ENCODE data around the gene GABPA.
"Not testable (repeated sequence)": the region's sequence is repeated elsewhere in the genome, so short reads cannot be mapped to it uniquely, and the experiment has no call there.

The GABPA gene

GRCh38 chr21:25734904-25735645, at the start of gene GABPA, which contains the start of gene ATP5PF:
GABPA (plus strand) TSS chr21:25734972; CDS start chr21:25741599, 6,627 bp downstream.
ATP5PF (minus strand) TSS chr21:25734904; CDS start chr21:25729794, 5,110 bp downstream.
- H3K4me3 ChIP-seq (replicated peaks; ENCODE audit: low read depth, low read length), result peak within 1 kb of the TSS; percentile 93
- no peak for TF ChIP-seq CTCF (IDR thresholded peaks at IDR 0.05; ENCODE audit: low read depth, low read length, missing control alignments)
- DNase-seq (ENCODE audit: extremely low read depth, low read depth), result peak; percentile 95

GRCh38 chr21:25687787-25688186, 47.0 kb upstream of the GABPA start:
- no peak for DNase-seq (ENCODE audit: extremely low read depth, low read depth)
- H3K4me3 ChIP-seq (replicated peaks; ENCODE audit: low read depth, low read length), result no peak overlapping the region
- no peak for TF ChIP-seq CTCF (IDR thresholded peaks at IDR 0.05; ENCODE audit: low read depth, low read length, missing control alignments)

- no peak for TF ChIP-seq CTCF (IDR thresholded peaks at IDR 0.05; ENCODE audit: low read depth, low read length, missing control alignments)
- no peak for DNase-seq (ENCODE audit: extremely low read depth, low read depth)
- no peak overlapping the region for H3K4me3 ChIP-seq (replicated peaks; ENCODE audit: low read depth, low read length)
Observed at GRCh38 chr21:25688275-25689155, 46.3 kb upstream of the GABPA start.

- no peak overlapping the region for H3K4me3 ChIP-seq (replicated peaks; ENCODE audit: low read depth, low read length)
- no peak for TF ChIP-seq CTCF (IDR thresholded peaks at IDR 0.05; ENCODE audit: low read depth, low read length, missing control alignments)
- no peak for DNase-seq (ENCODE audit: extremely low read depth, low read depth)
Observed at GRCh38 chr21:25689226-25689625, 45.5 kb upstream of the GABPA start.

- no peak overlapping the region for H3K4me3 ChIP-seq (replicated peaks; ENCODE audit: low read depth, low read length)
- TF ChIP-seq CTCF (IDR thresholded peaks at IDR 0.05; ENCODE audit: low read depth, low read length, missing control alignments), result no peak
- DNase-seq (ENCODE audit: extremely low read depth, low read depth), result no peak
Observed at GRCh38 chr21:25691976-25692375, 42.8 kb upstream of the GABPA start.

- DNase-seq (ENCODE audit: extremely low read depth, low read depth); H3K4me3 ChIP-seq (replicated peaks; ENCODE audit: low read depth, low read length): not testable (repeated sequence)
Observed at GRCh38 chr21:25695461-25695860, 39.3 kb upstream of the GABPA start.

- no peak for TF ChIP-seq CTCF (IDR thresholded peaks at IDR 0.05; ENCODE audit: low read depth, low read length, missing control alignments)
- no peak overlapping the region for H3K4me3 ChIP-seq (replicated peaks; ENCODE audit: low read depth, low read length)
- no peak for DNase-seq (ENCODE audit: extremely low read depth, low read depth)
Observed at GRCh38 chr21:25700741-25701140, 34.0 kb upstream of the GABPA start.

All from HFF-Myc (cell line).